Stimulated activated CD4-positive, alpha-beta T cell treated with anti-CD3 and anti-CD28 coated beads, Interleukin-12 subunit alpha, Interleukin-12 subunit beta, amount 100 ng/mL, for 48 hours (primary cell): Measurements from ENCODE around the gene SCRN1.

Source experiments
- DNase-seq, 3 donors: peaks; one replicate each; pipeline ENCODE4 v3.0.0-alpha.2; 2020; ENCODE audit warnings: low read depth in 2 of 3, low spot score in 1 of 3

The SCRN1 gene

GRCh38 chr7:29929018-29929807, 60.4 kb downstream of the SCRN1 start:
- no peak for DNase-seq

- DNase-seq = no peak
These were observed 62.9 kb downstream of the SCRN1 start for GRCh38 chr7:29926741-29927140.

GRCh38 chr7:29926216-29926615, 63.4 kb downstream of the SCRN1 start:
- no peak for DNase-seq

GRCh38 chr7:29924684-29925083, 64.9 kb downstream of the SCRN1 start:
- DNase-seq = no peak

- no peak for DNase-seq
These were observed 65.6 kb downstream of the SCRN1 start for GRCh38 chr7:29924006-29924405.

- no peak for DNase-seq
These were observed 66.5 kb downstream of the SCRN1 start for GRCh38 chr7:29922921-29923700.

GRCh38 chr7:29921404-29922010, 68.1 kb downstream of the SCRN1 start:
- peak; percentile 5 to 55 (median 12) for DNase-seq

GRCh38 chr7:29920491-29920890, 69.1 kb downstream of the SCRN1 start:
- DNase-seq = no peak

- DNase-seq = no peak
These were observed 69.8 kb downstream of the SCRN1 start for GRCh38 chr7:29919790-29920189.

GRCh38 chr7:29918850-29919249, 70.8 kb downstream of the SCRN1 start:
- no peak for DNase-seq

GRCh38 chr7:29917641-29918040, 72.0 kb downstream of the SCRN1 start:
- no peak for DNase-seq

GRCh38 chr7:29915481-29916215, 74.0 kb downstream of the SCRN1 start:
- no peak for DNase-seq

GRCh38 chr7:29914180-29914579, 75.4 kb downstream of the SCRN1 start:
- no peak for DNase-seq

GRCh38 chr7:29906200-29907022, 83.2 kb downstream of the SCRN1 start:
- no peak for DNase-seq

- no peak for DNase-seq
These were observed 88.9 kb downstream of the SCRN1 start for GRCh38 chr7:29900745-29901144.

GRCh38 chr7:29898301-29898700, 91.3 kb downstream of the SCRN1 start:
- DNase-seq = no peak

- no peak for DNase-seq
These were observed 92.8 kb downstream of the SCRN1 start for GRCh38 chr7:29896685-29897411.

- no peak for DNase-seq
These were observed 94.0 kb downstream of the SCRN1 start for GRCh38 chr7:29895559-29895958.

GRCh38 chr7:29894256-29894655, 95.3 kb downstream of the SCRN1 start:
- no peak for DNase-seq
